AG10803 (cell line): Measurements from ENCODE around the gene TRIM29.
"Not testable (repeated sequence)": the region's sequence is repeated elsewhere in the genome, so short reads cannot be mapped to it uniquely, and the experiment has no call there.

Experiments
- DNase-seq: peaks from one replicate; pipeline ENCODE4 v3.0.0; 2010; ENCODE audit warnings: low read depth
- H3K4me3 ChIP-seq: 2 replicates; pipeline ENCODE4 v1.5.1; 2011; ENCODE audit warnings: mild to moderate bottlenecking, low read length, control low read depth
- CTCF ChIP-seq: conservative IDR thresholded peaks from 2 replicates; pipeline ENCODE4 v1.5.1; 2011; ENCODE audit warnings: mild to moderate bottlenecking, low read length, control low read depth, inconsistent platforms

TRIM29 gene

GRCh38 chr11:120184371-120184945 lies 46.5 kb upstream of the TRIM29 start:
- no peak overlapping the region for H3K4me3 ChIP-seq
- TF ChIP-seq CTCF: no peak
- no peak for DNase-seq

- no peak for DNase-seq
- no peak for TF ChIP-seq CTCF
- no peak overlapping the region for H3K4me3 ChIP-seq
Observed at GRCh38 chr11:120183701-120184141, 45.8 kb upstream of the TRIM29 start.

- TF ChIP-seq CTCF: peak; percentile 45
- H3K4me3 ChIP-seq: no peak overlapping the region
- no peak for DNase-seq
Observed at GRCh38 chr11:120182790-120183491, 45.0 kb upstream of the TRIM29 start.

GRCh38 chr11:120182372-120182771 lies 44.5 kb upstream of the TRIM29 start:
- DNase-seq: no peak
- no peak overlapping the region for H3K4me3 ChIP-seq
- no peak for TF ChIP-seq CTCF

GRCh38 chr11:120181376-120181975 lies 43.6 kb upstream of the TRIM29 start:
- no peak for TF ChIP-seq CTCF
- no peak for DNase-seq
- no peak overlapping the region for H3K4me3 ChIP-seq

- peak; percentile 31 for DNase-seq
- no peak overlapping the region for H3K4me3 ChIP-seq
Observed at GRCh38 chr11:120180551-120181232, 42.8 kb upstream of the TRIM29 start.

GRCh38 chr11:120180063-120180462 lies 42.1 kb upstream of the TRIM29 start:
- not testable (repeated sequence) for DNase-seq, H3K4me3 ChIP-seq

More at GRCh38 chr11:120180551-120181232, 42.8 kb upstream of the TRIM29 start:
- TF ChIP-seq CTCF: peak; percentile 15; the same call in 1 of the 2 replicates
